Caki2 (cell line): ENCODE measurements around the gene TTC39A. TPM values are rescaled to one million over a fixed set of nuclear protein-coding genes. Genes with fewer than 3 reads are reported as not detected.
"Not testable (repeated sequence)": the region's sequence is repeated elsewhere in the genome, so short reads cannot be mapped to it uniquely, and the experiment has no call there.

Source experiments
- DNase-seq: peaks from one replicate; pipeline ENCODE4 v3.0.0-alpha.2; 2015; ENCODE audit warnings: low read depth
- in situ Hi-C: cut with HindIII; loops from 2 replicates; pipeline ENCODE4 v1.10.0; 2016; ENCODE audit warnings: low sequenced_read_pairs, low pct_unique_long_range_greater_than_20kb, mixed read lengths
- total RNA-seq: library from RNA; depleted of rRNA; stranded (reverse); fragments of >200 nt; shearing (Covaris generic); gene quantifications from 2 replicates; pipeline ENCODE4 v1.2.3, GENCODE V29; 2014; ENCODE audit warnings: low replicate concordance

The TTC39A gene
- total RNA-seq, 1 experiment from 2014 or later, result 27.5 TPM

DNA sequence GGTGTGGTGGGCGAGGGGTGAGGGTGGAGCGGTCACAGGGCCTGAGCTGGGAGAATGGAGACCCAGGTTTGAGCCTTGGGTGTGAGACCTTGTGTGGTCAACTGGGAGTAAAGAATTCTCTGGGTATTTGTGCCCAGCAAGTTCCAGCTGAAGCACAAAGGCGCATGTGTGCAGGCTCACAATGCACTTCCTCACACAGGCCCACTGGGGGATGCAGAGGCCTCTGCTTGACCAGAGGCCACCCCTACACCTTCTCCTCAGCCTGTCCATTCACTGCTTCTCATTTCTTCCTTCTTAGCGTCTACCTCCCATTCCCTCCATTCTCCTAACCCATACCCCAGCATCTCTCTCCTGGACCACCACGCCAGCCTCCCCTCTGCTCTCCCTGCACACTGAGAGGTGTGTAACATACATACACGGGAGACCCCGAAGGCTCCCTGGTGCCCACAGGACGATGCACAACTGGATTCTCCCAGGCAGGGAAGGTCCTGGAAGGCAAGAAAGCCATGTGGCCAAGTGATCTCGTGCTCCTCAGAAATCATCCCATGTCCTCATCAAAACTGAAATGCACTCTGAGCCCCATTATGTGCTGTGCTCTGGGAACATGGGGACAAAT is 12.3 kb upstream of the TTC39A start:
- in situ Hi-C loops, result no loop called here

DNA sequence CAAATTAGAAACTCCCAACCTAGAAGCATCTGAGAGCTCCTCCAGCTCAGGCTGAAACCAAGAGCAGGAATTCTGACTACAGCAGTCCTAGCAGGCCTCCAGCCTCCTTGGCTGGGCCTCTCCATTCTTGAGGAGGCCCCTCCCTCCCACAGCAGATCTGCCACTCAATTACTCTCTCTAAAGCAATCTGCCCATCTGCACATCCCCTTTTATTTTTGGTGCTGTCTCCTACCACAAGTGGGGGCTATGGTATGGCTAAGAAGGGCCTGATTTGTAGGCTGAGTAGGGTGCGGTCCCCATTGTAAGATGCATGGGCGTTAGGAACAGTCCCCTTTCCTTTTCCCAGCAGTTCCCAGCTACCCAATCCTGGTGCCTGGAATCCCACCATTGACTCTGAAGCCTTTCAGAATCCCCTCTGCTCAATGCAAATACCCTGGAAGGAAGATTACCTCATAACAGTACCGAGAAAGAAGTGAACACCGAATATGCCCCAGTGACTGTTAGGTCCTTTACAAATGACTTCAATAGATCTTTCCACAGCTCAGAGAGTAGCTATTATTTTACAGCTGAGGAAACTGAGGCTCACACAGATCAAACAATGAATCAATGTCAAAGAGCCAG is 11.6 kb upstream of the TTC39A start:
- DNase-seq, result no peak

More for the DNA sequence above, 12.3 kb upstream of the TTC39A start:
- DNase-seq, result no peak

DNA sequence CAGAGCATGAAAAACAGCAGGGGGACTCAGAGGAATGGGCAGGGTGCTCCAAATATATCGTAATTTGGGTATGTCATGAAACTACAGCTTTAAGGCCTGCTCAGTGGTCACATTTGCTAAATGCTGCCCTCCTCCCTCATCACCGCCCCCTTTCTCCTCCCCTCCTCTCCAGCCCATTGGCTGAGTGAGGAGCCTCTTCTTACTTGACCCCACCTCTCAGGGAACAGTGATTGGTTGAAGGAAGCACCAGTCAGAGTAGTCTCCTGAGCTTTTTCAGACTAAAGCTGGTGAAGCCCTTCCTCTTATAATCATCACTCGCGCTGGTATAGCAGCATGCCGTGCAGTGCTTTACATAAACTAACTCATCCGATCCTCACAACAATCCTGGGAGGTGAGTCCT is 10.0 kb upstream of the TTC39A start:
- in situ Hi-C loops, result no loop called here
- DNase-seq, result peak; percentile 10

More for the DNA sequence above, 11.6 kb upstream of the TTC39A start:
- in situ Hi-C loops, result no loop called here

DNA sequence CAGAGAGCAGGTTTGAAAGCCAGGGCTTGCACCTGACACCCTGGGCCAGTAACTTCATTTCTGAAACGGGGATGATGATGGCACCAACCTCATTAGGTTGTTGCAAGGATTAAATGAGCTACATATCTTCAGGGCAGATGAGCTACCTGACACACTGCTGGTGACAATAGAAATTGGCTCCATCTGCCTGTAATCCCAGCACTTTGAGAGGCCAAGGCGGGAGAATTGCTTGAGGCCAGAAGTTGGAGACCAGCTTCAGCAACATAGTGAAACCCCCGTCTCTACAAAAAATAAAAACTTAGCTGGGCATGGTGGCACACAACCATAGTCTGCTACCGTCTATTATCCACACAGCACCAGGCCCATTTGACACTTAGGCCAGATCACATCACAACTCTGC is 6.3 kb upstream of the TTC39A start:
- no peak for DNase-seq
- in situ Hi-C loops, result no loop called here

DNA sequence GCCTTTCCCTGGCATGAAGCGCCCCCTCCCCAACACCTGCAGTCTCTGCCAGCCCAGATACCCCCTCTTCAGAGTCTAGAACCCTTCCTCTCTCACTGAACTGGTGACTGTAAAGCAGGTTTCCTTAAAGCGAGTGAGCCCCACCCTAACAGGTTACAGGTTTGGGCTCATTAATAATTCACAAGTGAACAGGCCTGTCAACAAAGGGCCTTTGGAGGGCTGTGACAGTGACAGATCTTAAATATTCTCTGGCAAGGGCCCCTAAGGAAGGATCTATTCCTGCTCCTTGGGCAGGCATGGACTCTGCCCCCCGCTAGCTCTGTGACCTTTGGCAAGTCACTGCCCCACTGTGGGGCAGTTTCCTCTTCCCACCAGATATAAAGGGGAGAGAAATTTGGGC is 5.6 kb upstream of the TTC39A start:
- DNase-seq, result no peak
- in situ Hi-C loops, result no loop called here

DNA sequence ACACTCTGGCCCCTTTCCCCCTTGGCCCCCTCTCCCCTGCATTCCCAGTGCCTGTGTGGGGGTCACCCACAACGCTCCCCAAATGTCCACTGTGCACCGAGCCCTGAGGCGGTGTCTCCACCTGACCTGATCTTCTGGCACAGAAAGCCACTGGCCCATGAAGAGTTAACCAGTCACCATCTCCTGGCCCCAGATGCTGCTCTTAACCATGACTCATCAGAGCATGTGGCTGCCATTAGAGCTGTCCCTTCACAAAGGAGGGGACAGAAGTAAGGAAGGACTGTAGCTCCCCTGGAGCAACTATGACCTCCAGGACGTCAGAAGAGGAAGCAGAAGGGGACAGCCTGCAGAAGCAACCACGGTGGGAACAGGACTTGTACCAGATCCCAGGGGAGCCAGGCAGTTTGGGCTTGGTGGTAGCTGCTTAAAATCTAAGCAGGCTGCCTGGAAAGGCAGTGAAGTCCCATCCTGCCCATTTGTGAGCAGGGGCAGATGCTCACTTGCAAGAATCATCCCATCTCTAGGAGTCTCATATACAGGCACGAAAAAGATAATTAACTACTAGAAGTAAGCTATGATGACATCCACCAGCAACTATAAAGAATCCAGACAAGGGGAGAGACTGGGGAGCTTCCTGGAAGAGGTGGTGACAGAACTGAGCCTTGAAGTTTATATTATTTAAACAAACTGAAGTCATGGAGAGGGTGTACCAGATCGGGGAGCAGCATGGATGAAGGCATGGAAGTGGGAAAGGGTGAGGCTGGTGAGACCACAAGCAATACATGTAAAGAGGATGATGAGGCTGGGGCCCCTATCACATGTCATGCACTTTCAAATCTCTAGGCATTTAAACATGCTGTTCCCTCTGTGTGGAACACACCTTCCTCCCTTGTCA is 1.1 kb upstream of the TTC39A start:
- peak; percentile 88 for DNase-seq
- in situ Hi-C loops, result no loop called here

DNA sequence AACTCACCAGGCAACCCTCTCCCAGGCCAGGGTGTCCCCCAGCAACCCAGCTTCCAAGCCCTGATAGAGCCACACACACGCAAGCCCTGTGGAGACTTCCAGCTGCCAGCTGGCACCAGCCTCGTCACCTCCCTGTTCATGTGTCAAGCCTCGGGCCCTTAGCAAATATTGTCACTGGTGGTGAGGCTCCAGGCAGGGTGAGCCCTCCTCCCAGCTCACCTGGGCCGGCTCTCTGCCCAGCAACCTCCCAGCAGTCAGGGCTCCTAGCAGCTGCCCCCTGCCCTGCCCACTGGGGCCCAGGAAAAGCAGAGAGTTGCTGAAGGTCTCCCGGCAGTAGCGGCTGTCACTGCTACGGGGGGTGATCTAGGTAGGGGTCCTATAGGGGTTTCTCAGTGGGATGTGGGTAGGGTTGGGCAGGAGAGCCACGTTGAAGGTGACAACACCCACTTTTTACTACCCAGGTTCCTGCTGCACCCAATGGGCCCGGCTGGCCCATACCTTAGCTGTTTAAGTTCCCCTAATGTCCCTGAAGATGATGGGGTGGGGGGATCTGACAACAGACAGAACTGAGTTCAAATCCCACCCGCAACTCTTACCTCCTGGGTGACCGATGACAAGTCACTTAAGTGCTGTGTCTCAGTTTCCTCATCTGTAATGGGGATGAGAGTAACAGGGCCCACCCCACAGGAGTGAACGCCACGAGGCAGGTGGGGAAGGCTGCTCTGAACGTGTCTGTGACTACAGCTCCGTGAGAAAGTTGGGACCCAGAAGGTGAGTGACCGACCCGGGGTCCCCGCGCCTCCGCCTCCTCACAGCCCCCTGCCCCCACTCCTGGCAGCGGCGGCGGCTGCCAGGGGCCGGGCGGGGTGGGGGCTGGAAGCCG is 678 bp downstream of the TTC39A start:
- in situ Hi-C loops, result no loop called here
- no peak for DNase-seq

DNA sequence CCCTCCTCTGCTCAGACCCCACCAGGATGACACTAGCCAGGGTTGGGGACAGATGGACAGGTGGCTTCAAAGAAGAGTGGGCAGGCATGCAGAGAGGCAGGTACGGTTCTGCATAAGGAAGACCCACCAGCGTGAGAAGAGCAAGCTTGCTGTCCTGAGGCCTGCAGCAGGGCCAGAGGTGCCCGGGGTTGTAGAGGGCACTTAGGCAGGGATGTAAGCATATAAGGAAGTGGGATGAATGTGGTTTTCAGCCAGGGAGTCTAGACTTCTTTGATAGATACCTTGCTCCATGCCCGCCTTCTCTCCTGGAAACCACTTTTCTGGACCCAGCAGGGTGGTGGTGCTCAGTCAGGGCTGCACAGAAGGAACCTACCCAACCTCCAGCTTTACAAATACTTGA is 1.4 kb downstream of the TTC39A start:
- in situ Hi-C loops, result no loop called here

DNA sequence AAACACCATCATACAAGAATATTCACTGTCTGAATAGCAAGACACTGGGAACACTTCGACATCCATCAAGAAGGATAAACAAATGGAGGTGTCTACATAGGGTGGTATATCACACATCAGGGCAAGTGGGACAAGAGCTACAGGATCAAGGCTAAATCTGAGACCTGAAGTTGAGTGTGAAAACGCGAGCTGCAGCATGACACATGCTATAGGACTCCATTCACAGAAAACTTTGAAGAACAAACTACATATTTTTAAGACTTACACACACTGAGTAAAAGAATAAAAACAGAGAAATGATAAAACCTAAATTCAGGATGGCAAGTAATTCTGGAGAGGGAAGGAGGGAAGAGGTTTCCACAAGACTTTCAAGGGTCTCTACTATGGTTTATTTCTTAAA is 2.1 kb downstream of the TTC39A start:
- in situ Hi-C loops, result no loop called here
- no peak for DNase-seq

More for the DNA sequence above, 1.4 kb downstream of the TTC39A start:
- no peak for DNase-seq

DNA sequence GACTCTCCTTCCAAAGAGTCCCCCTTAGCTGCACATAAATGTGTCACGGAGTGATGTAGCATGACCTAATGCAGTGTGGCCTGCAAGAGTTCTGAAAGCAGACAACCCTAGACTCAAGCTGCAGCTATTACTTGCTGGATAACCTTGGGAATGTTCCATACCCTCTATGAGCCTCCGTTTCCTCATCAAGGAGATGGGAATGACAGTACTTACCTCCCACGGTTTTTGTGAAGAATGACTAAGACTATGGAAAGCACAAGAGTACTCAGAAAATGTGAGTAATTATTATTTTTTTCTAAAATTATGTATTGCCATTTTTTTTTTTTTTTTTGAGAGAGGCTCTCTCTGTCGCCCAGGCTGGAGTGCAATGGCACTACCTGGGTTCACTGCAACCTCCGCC is 3.0 kb downstream of the TTC39A start:
- in situ Hi-C loops, result no loop called here
- no peak for DNase-seq

DNA sequence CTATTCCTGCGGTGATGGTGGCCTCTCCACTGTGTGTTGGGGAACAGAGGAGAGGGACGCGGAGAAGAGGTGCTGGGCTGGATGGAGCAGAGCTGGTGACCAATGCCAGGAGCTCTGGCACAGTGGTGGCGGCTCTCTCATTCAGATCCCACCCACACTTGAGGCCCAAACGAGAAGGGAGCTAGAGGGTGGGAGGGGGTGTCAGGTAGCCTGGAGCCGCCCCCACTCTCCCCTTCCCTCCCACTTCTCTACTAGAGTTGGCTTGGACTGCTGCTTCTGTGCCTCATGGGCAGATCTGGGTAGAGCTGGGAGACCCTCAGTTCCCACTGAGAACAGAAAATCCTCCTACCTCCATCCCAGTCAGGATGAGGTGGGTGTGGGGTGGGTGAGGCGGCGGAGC is 3.5 kb downstream of the TTC39A start:
- no peak for DNase-seq
- in situ Hi-C loops, result no loop called here

DNA sequence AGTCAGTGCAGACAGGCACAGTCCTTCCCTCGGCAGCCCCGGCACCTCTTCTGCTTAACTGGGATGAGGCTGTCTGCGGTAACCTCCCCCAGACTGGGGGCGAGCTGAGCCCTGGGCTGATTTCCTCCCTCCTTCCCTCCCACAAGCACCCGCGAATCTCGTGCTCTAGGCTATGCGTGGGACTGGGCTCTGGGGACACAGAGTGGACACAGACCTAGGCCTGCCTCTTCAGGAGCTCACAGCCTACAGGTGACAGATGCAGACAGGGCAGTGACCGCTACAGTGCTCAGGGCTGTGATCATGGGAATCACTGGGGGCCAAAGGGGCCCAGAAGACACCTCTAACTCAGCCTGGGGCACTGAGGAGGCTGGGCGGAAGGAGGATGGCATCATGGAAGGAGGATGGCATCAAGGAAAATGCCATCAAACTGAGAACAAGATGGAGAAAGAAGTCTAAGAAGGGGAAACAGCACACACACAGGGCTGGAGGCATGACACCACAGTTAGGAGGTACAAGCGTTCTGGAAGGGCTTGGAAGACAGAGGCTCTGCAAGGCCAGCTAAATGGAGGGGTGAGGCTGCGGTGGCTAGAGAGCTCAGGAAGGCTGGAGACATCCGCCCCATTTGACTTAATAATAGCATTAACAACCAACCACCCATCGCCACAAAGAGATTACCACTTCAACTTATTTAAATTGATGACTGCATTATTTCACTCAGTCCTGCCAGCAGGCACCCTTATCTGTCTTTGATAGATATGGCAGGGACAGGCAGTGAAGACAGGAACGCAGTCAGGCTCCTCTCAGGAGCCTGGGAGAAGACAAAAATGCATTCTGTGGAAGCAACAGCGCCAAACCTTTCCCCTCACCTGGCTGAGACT is 4.2 kb downstream of the TTC39A start:
- in situ Hi-C loops, result no loop called here

DNA sequence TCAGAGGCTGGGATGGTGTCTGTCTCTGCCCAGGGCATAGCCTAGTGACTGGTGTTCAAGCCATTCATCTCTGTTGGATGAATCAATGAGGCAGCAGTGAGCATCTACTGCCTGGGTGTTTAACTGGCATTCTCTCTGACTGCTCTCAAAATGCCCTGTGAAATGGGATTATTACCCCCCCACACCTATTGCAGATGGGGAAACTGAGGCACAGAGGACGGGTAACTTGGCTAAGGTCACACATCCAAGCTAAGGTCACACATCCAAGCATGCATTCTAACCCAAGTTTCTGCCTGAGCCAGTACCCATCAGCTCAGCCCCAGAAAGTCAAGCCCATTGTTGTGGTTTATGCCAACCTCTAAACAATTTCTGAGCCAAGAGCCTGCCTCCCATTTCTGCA is 5.0 kb downstream of the TTC39A start:
- DNase-seq, result no peak
- in situ Hi-C loops, result no loop called here

More for the DNA sequence above, 4.2 kb downstream of the TTC39A start:
- no peak for DNase-seq

DNA sequence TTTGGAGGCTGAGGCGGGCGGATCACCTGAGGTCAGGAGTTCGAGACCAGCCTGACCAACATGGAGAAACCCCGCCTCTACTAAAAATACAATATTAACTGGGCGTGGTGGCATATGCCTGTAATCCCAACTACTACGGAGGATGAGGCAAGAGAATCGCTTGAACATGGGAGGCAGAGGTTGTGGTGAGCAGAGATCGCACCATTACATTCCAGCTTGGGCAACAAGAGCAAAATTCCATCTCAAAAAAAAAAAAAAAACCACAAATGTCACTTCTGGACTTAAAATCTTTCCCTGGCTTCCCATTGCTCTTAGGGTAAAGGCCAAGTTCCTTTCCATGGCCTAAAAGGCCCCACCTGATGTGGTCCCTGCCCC is 5.4 kb downstream of the TTC39A start:
- in situ Hi-C loops, DNase-seq: not testable (repeated sequence)

DNA sequence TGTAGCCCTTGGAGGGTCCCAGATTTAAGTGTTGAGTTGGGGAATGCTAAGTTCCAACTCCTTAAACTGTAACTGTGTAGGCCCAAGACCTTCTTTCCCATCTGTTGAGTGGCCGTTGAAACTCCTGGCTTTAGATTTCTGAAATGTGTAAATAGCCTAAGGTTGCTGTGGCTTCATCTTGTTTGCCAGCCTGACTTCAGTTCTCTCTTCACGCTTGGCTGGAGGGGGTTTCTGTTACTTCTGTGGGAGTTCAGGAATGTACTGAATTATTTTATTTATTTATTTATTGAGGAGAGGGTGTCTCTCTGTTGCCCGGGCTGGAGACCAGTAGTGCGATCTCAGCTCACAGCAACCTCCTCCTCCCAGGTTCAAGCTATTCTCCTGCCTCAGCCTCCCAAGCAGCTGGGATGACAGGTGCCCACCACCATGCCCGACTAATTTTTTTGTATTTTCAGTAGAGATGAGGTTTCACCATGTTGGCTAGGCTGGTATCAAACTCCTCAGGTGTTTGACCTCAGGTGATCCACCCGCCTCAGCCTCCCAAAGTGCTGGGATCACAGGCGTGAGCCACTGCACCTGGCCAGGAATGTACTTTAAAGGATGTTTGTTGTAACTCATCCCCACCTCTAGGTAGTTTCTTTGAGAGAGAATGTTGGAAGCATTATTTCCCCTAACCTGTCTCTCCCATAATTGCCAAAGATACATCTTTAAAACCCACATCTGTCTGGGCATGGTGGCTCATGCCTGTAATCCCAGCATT is 5.9 kb downstream of the TTC39A start:
- DNase-seq, result peak; percentile 46
- in situ Hi-C loops, result no loop called here

DNA sequence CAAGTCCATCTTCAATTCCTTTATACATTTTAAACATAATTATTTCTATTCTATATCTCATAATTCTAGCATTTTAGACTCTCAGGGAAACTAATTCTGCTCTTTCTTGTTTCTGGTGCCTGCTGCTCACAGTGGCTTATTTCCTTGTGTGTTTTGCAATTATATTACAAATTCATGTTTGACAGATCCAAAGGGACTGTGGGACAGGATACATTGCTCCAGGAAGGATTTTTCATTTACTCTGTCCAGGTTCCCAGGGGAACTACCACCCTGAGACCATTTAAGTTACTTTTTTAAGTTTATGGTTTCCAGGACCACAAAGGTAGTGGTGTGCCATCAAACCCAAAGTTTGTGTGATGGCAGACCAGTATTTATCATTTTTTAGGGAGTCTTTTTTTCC is 6.6 kb downstream of the TTC39A start:
- no peak for DNase-seq
- in situ Hi-C loops, result no loop called here
